GM19193 (cell line): ENCODE measurements around the gene SERTAD3.

Source experiments
- POLR2A ChIP-seq: IDR thresholded peaks from 4 replicates; pipeline ENCODE4 v1.6.1; 2011; ENCODE audit not compliant: insufficient read depth, insufficient read length; ENCODE audit errors: extremely low read depth

Gene SERTAD3, protein sequence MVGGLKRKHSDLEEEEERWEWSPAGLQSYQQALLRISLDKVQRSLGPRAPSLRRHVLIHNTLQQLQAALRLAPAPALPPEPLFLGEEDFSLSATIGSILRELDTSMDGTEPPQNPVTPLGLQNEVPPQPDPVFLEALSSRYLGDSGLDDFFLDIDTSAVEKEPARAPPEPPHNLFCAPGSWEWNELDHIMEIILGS

DNA sequence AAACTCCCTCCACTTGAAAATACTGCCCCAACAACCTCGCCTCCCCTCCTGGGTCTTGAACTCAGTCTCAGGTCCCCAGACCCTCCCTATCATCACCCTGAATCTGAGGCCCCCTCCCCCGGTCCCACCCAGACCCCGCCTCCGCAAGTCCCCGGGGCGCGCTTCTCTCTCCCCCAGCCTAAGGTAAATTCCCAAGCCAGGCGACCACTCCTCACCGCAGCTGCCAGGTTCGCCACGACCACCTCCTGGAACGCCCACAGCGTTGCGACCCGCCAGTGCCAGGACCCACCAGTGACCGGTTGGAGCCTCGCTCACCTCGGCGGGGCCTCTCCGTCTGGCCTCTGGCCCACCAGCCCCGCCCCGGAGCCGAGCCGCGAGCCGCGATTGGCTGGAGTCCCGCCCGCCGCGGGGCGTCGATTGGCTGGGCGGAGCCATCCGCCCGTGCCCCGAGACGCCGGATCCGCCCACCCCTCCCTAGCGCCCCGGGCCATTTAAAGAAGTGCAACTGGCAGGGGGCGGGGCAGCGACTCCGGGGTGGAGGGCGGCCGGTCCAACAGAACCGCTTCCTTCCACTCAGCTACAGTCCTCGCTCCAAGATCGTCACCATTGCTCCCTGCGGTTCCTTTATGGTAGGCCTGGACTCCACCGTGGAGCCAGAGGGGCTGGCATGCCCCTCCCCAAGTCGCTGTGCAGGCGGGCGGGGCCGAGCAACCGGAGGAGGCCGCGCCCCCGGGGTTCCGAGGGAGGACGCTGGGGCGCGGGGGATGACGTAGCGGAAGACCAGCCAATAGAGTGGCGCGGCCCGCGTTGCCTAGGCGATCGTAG, at the start of gene SERTAD3:
Gene SERTAD3, minus strand, starts transcription at position 336 of the 825 bp plus-strand sequence. CDS start 2,255 bp downstream, outside the sequence.
- TF ChIP-seq POLR2A: peak; percentile 85

DNA sequence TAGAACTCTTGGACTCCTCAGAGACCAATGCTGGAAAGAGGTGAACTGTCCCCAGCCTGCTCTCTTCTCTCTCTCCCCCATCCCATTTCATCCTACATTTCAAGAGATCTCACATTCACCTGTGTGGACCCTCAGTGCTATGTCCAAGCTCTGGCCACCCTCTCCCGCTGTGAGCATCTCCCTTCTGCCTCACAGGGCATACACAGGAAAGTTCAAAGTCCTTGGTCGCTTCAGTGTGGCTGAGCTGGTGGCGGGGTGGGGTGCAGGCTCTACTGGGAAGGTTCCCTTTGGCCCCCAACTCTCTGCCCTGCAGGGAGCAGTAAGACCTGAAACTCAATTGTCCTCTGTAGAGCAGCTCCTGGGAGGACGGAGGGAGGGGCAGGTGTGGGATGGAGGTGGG, 49.6 kb upstream of the SERTAD3 start:
- TF ChIP-seq POLR2A: no peak

DNA sequence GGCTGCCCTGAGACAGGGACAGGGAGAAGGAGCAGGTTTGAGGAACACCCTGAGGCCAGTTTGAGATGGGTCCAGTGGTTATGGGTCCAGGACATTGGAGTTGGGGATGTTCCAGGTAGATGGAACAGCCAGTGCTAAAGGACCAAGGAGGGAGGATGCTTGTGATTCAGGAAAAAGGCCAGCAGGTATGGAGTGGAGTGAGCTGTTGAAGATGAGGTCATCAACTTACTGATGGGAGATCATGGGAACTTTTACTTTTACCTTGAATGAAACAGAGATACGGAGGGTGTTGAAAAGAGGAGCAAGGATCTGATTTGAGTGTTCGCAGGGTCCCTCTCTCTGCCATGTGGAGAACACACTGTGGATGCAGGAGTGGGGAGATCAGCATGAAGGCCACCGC, 48.1 kb upstream of the SERTAD3 start:
- no peak for TF ChIP-seq POLR2A

DNA sequence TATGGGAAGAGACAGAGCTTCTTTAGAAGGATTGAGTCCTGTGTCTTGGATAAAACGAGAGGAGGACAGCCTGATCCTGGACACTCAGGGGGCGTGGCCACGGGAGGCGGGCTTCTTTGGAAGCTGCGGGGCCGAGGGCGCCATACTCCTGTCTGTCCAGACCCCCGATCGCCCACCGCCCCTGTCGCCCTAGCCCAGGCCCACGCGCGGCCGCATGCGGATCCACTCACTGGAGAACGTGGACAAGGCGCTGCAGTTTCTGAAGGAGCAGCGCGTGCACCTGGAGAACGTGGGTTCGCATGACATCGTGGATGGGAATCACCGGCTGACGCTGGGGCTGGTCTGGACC, 45.7 kb upstream of the SERTAD3 start:
- TF ChIP-seq POLR2A: no peak

DNA sequence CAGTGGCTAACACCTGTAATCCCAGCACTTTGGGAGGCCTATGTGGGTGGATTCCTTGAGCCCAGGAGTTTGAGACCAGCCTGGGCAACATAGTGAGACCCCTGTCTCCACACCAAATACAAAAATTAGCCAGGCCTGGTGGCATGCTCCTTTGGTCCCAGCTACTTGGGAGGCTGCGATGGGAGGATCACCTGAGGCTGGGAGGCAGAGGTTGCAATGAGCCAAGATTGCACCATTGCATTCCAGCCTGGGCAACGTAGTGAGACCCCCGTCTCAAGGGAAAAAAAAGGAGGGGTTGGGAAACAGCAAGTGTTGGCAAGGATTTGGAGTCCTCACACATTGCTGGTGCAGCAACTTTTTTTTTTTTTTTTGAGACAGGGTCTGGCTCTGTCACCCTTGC, 41.9 kb upstream of the SERTAD3 start:
- no peak for TF ChIP-seq POLR2A

DNA sequence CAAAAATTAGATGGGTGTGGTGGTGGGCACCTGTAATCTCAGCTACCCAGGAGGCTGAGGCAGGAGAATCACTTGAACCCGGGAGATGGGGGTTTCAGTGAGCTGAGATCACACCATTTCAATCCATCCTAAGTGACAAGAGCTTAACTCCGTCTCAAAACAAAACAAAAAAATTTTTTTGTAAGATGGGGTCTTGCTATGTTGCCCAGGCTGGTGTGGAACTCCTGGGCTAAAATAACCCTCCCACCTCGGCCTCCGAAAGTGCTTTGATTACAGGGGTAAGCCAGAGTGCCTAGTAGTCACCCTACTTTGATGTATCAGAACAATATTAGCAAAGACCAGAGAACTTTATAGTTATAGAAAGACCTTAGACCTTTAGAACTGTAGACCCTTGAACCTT, 30.6 kb upstream of the SERTAD3 start:
- no peak for TF ChIP-seq POLR2A

DNA sequence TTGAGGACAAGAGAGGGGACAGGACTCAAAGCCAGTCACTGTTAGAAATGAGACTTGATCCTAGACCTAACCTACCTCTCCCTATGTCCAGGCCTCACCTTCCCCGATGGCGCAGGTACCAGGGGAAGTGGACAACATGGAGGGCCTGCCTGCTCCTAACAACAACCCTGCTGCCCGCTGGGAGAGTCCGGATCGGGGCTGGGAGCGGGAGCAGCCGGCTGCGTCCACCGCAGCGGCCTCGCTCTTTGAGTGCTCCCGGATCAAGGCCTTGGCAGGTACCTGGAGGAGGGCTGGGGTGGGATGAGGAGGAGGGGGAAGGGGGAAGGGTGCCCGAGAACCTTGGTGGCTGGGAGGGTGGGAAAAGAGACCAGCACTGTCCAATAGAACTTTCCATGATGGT, 28.4 kb upstream of the SERTAD3 start:
- no peak for TF ChIP-seq POLR2A

DNA sequence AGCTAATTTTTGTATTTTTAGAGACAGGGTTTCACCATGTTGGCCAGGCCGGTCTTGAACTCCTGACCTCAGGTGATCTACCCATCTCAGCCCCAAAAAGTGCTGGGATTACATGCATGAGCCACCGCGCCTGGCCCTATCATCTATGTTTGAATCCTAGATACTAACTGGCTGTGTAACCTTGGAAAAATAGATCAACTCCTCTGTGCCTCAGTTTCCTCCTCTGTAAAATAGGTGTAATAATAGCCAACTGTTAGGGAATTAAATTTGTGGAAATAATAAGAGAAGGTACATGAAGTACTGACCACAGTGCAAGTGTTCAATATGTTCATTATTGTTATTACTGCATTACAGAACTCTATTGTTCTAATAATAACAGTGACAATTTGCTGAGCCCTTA, 27.0 kb upstream of the SERTAD3 start:
- TF ChIP-seq POLR2A: no peak

DNA sequence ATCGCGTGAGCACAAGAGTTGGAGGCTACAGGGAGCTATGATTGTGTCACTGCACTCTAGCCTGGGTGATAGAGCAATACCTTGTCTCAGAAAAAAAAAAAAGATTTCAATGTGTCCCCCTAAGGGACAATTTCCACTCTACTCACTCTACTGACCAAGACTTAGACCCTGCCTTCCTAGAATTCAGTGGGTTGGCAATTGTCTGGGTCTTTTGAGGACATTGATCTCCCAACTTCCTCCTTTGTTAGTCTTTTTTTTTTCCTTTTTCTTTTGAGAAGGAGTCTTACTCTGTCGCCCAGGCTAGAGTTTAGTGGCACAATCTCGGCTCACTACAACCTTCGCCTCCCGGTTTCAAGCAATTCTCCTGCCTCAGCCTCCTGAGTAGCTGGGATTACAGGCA, 24.9 kb upstream of the SERTAD3 start:
- TF ChIP-seq POLR2A: no peak

DNA sequence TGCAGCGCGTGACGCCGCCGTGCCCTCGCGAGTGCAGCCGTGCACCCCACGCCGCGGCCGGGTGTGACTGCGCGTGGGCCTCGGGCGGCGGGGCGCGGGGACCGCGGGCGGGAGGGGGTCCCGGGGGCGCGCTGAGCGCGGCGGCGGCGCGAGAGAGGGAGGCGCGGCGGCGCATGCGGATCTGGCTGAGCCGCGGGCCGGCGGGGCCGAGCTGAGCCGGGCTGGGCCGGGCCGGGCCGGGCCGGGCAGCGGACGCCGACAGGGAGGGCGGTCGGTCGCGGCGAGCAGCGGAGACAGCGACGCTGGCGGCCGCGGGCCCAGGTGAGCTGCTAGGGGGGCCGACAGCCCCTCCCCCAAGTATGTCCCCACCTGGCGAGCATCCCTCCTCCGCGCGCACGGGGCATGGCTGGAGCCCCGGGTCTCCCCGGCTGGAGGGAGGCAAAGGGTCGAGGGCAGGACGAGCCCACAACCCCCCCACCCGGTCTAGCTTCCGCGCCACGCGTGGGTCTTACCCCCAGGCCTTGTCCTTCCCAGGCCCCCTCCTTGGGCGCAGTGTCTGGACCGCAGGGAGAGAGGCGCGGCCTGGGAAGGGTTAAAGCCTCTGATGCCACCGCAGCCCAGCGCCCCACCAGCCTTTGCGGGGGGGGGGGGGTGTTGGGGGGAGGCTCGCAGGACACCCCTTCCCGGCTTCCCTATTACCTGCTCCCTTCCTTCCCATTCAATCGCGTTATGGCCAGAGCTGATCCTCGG, 23.0 kb upstream of the SERTAD3 start, which contains the start of gene SPTBN4:
Gene SPTBN4, plus strand, starts transcription at position 17 of the 750 bp plus-strand sequence. CDS start 5,621 bp downstream, outside the sequence.
- TF ChIP-seq POLR2A: no peak

DNA sequence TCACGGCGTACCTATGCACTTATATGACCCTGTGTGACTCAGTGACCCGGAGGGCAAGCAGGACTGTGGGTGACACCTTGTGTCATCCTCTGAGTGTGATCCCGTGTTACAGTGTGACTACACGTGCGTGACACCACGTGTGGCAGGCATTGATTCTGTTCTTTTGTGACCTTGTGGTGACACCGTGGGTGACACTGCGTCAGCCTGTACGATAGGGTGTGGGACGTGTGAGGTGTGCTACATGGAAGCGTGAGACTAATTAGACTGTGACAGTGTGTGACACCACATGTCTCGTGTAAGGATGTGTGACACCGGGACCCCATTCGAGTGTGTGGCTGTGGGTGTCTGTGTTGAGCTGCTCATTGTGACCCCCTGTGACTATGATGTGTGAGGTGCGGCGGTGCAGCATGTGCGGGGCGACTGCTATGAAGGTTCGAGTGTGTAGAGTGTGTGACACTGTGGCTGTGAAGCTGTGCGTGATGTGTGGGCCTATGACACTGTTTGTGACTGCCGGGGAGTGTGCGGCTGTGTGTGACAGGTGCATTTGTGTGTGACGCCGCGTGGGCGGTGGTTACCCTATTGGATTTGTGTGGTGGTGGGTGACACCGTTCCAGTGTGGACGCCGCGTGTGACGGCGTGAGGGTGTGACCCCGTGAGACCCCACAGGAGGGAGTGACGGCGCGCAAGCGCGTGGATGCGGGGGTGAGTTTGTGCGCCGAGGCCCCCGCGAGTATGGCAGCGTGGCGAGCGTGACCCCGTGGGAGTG, 22.3 kb upstream of the SERTAD3 start:
- no peak for TF ChIP-seq POLR2A

DNA sequence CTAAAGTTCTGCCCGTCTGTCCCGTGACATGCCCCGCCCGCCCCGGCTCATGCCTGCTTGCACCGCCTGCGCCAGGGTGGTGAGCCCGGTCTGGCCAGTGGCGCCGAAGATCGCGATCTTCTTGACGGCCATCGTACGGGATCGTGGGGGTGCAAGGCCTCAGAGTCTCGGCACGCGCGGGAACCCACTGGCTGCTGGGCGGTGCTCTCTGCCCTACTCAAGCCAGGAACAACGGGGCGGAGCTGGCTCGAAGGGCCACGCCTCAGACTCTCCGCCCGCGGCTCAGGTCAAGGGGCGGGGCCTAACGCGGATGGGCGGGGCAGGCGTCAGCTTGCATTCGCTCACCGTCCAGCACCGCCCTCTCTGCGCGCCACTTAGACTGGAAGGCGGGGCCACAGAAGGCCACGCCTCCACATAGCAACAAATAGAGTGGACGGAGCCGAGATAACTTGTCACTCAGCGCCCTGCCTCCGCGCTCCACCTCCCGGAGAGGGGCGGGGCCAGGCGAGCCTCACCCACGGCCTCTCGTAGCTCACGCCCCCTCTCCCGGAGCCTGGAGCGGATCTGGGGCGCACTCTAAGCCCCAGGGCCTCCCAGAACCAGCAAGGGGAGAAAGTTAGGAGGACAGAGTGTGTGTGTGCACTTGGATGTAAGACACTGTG, 21.6 kb upstream of the SERTAD3 start, which contains the start of gene BLVRB:
Gene BLVRB, minus strand, starts transcription at position 189 of the 662 bp plus-strand sequence. Its CDS starts 57 bp downstream, at position 132.
- peak; percentile 65 for TF ChIP-seq POLR2A

DNA sequence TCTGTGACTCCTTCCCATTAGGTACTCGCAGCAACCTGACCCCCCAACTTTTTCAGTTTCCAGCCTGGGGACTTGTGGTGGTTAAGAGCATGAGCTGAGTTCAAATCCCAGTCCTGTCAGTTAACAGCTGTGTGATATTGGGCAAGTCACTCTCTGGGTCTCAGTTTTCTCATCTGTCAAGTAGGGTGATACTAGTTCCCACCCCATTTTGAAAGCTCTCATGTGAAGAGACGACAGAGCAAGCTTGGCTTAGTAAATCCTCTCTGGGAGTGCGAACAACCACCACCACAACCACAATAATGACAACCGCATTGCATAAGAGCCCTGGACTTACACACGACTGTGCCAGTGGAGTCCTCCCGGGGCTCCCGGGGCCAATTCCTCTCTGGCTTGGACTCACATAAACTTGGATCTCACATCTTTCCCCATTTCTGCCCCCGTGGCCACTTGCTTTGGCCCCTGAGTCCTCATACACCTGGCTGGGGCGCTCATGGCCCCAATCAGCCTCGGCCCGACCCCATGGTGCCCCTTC, 21.0 kb upstream of the SERTAD3 start:
- no peak for TF ChIP-seq POLR2A
